Ureter (tissue), 1 donor: ENCODE results near the gene CLDN4. TPM values are rescaled to one million over a fixed set of nuclear protein-coding genes. Genes with fewer than 3 reads are reported as not detected.

Source experiments
- DNase-seq: peaks from one replicate; pipeline ENCODE4 v3.0.0-alpha.2; 2020; ENCODE audit warnings: low spot score
- total RNA-seq: library from RNA; stranded (reverse); gene quantifications from one replicate; pipeline ENCODE4 v1.2.4, GENCODE V29; 2023
- donor health status: DM: yes; HTN: yes; CAD: no.

The CLDN4 gene
- total RNA-seq, 1 donor from 2014 or later: 244 TPM

DNA sequence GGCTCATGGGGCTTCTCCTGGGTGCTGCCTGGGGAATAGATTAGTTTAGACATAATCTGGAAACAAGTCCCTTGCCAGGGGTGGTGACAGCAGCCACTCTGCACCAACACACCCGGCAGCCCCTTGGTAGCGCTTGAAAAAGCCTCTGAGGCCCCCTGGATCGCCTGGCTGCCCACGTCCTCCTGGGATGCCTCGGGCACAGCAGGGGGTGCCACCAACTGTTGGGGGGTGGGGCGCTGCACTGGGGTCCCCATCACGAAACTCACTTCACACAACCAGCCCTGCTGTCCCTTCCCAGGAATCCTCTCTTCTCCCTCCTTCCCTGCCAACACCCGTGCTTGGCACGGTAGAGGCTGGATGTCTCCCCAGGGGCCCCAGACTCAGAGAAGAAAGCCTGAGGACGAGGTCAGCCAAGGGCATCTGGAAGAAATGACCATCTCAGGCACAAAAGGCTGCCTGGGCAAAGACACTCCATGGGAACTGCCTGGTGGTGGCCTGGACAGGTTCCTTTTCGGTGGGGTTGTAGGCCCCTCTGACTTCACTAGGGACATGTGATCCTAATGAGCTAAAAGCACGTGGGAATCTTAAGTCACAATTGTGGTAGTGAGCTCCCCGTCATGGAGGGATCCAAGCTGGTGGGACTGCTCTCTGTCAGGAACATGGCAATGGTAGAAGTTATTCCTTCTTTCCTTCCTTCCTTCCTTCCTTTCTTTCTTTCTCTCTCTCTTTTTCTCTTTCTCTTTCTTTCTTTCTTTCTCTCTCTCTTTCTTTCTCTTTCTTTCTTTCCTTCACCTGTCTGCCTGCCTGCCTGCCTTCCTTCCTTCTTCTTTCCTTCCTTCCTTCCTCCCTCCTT, 41.5 kb downstream of the CLDN4 start:
- DNase-seq: no peak

DNA sequence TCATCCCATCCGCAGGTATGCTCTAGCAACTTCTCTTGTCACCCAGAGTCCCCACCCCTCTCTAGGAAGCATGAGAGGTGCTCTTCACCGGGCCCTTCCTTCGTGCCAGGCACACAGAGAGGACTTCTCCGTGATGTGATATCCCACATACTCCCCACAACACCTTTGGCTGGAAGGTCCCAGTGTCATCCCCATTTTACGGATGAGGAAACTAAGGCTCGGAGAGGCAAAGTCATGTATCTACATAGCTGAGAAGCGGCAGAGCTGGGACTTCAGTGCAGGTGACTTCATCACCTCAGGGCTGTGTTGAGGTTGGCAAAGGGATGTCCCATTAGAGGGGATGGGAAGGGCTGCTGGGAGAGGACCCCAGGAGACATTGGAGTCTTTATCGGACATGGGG, 45.6 kb downstream of the CLDN4 start:
- no peak for DNase-seq

DNA sequence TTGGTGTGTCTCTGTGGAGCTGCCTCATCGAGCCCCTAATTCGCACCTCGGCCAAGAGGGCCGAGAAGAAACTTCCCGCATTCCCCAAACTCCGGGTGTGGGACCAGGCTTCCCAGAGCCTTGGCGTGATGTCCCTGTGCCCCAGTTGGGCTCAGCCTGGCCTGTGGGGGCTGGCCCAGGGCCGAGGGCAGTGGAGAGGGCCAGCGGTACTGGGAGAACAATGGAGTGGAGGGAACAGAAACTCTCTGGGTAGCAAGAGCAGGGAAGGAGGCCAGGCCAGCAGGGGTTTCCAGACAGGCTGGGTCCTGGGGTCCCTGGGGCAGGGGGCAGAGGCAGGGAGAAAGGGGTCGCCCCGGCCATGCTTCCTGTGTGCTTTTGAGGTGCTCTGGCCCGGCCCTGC, 46.2 kb downstream of the CLDN4 start:
- DNase-seq: no peak

DNA sequence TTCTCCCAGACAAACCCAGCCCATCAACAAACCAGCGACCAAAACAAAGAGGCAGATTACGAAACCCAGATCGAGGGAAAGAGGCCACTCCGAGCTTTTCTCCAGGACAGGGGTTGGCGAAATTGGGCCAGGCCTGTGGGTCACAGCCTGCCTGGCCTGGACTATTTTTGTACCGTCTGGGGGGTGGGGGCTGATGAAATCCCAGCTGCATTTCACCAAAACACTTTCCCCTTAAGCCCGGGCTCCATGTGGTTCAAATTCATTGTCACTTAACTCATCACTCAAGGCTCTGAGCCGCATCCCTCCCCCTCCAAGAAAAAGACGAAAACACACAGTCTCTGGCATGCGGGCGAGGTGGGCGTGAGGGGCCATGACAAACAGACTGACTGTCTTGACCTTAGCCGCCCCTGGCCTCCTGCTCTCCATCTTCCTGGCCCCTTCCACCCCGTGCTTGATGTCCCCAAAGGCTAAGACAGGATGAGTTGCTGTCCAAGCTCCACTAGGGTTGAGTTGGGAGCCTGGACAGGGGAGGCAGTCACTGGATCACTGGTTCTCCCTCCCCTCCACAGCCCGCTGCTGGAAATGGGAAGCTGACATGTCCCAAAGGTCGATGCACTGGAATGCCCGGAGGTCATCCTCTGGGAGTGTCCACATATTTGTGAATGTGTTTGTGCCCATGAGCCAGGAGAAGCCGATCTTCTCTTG, 49.3 kb downstream of the CLDN4 start:
- no peak for DNase-seq

DNA sequence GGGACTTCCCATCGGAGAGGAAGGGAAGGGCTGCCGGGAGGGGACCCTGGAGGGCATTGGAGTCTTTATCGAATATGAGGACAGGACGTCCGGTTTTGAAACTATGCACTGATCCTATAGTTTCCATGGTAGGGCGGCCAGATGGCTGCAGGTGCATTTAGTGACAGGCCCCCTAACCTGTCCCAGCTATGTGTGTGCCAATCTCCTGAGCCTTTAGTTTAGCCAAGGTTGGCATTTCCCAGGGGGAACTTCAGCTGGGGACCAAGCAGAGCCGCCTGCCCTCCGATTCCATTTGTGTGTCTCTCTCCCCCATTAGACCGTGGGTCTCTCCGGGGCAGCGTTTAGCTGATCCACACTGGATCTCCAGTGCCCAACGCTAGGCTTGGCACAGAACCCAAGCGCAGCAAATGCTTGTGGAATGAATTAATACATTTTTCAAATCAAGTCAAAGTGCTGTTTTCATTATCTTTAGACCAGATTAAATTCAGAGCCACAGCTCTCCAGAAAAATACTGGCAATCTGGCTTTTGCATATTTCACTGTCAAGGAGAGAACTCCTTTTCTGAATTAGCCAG, 50.0 kb downstream of the CLDN4 start:
- no peak for DNase-seq

DNA sequence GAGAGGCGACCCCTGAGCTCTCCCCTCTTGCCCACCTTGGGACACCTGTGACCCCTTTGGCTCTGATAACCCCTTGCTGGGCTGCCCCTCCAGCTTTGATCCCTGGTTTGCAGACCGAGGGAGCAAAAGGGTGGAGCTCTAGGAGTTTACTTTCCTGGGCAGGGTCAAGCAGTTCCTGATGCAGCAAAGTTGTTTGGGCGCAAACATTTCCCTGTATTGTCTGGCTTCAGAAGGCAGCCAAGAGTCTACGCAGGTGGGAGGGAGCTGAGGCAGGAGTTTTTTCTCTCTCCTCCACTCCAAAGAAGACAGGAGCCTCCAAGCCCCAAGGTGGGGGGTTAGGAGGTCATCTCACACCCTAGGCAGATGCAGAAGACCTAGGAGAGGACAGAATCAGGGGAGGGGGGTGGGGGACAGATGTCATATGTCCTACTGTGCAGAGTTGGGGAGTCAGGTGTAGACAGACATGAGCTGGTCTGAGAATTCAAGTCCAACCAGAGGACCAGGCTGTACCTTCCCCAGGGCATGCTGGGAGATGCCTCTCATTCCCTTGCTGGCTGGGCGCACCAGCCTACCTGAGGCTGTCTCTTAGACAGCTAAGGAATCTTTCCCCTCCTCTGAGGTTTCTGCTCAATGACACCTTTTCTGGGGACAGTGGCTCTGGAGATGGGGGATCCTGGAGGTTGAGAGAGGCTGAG, 50.7 kb downstream of the CLDN4 start:
- DNase-seq: no peak

DNA sequence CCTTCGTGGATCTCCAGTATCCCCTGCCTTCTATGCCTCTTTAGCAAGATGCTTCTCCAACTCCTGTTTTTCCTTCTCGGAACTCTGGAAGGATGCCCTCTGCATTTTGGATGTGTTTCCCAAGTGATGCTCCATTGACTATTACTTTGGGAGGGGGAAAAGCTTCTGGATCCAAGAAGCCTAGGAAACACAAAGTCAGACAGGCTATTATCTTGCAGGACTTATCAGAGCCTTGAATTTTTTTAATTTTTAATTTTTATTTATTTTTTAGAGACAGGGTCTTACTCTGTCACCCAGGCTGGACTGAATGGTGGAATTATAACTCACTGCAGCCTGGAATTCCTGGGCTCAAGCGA, 51.2 kb downstream of the CLDN4 start:
- DNase-seq: no peak

Other genes with a start within 250 kb of the CLDN4 start
- 4.6 TPM for gene MLXIPL, start 206.5 kb upstream of the CLDN4 start, total RNA-seq
- gene VPS37D, start 163.2 kb upstream of the CLDN4 start, total RNA-seq: 0.86 TPM
- gene DNAJC30, start 147.5 kb upstream of the CLDN4 start, total RNA-seq: 16.5 TPM
- gene BUD23, start 147.4 kb upstream of the CLDN4 start, total RNA-seq: 69.6 TPM
- gene STX1A, start 111.3 kb upstream of the CLDN4 start, total RNA-seq: 8.4 TPM
- gene ABHD11, start 92.2 kb upstream of the CLDN4 start, total RNA-seq: 47.7 TPM
- 6.8 TPM for gene CLDN3, start 60.7 kb upstream of the CLDN4 start, total RNA-seq
- gene METTL27, start 11.5 kb downstream of the CLDN4 start, total RNA-seq: 14.4 TPM
- gene TMEM270, start 30.2 kb downstream of the CLDN4 start, total RNA-seq: not detected
- gene ELN, start 197.2 kb downstream of the CLDN4 start, total RNA-seq: 31.9 TPM